Astrocyte (in vitro differentiated cells and primary cell): ENCODE measurements around the gene ABCG8. TPM values are rescaled to one million over a fixed set of nuclear protein-coding genes. Genes with fewer than 3 reads are reported as not detected.
A peak's percentile ranks its signal among the peaks of the same experiment; 100 is the strongest.

ENCODE experiments used
- DNase-seq: peaks from one replicate; pipeline ENCODE4 v3.0.0-alpha.2; 2010; ENCODE audit warnings: low read depth
- FAIRE-seq: peaks from 2 replicates; lab custom pipeline; 2011; peaks lifted over from hg19 to GRCh38; lab: Jason Lieb, UNC
- H2AFZ ChIP-seq: 2 replicates; pipeline ENCODE4 v1.6.0; 2012; ENCODE audit warnings: low read depth, low read length, inconsistent platforms
- H3K27ac ChIP-seq: 2 replicates; pipeline ENCODE4 v1.5.1; 2011; ENCODE audit warnings: low read depth, low read length, inconsistent platforms
- H3K27me3 ChIP-seq: 2 replicates; pipeline ENCODE4 v1.6.0; 2011; ENCODE audit warnings: low read length, inconsistent platforms; ENCODE audit not compliant: insufficient read depth
- H3K36me3 ChIP-seq: 2 replicates; pipeline ENCODE4 v1.5.1; 2011; ENCODE audit warnings: low read length, inconsistent platforms; ENCODE audit not compliant: insufficient read depth
- H3K4me1 ChIP-seq: 2 replicates; pipeline ENCODE4 v1.5.1; 2011; ENCODE audit warnings: low read length, inconsistent platforms; ENCODE audit not compliant: insufficient read depth
- H3K4me2 ChIP-seq: 2 replicates; pipeline ENCODE4 v1.6.0; 2012; ENCODE audit warnings: low read length, inconsistent platforms
- H3K4me3 ChIP-seq: 2 replicates; pipeline ENCODE4 v1.5.1; 2011; ENCODE audit warnings: low read depth, mild to moderate bottlenecking, low read length, inconsistent platforms; ENCODE audit not compliant: insufficient read depth
- H3K79me2 ChIP-seq: 2 replicates; pipeline ENCODE4 v1.6.0; 2012; ENCODE audit warnings: mild to moderate bottlenecking, low read length, inconsistent platforms; ENCODE audit not compliant: insufficient read depth
- H3K9ac ChIP-seq: 2 replicates; pipeline ENCODE4 v1.6.0; 2012; ENCODE audit warnings: mild to moderate bottlenecking, low read length, inconsistent platforms
- H3K9me3 ChIP-seq: 2 replicates; pipeline ENCODE4 v1.5.1; 2012; ENCODE audit warnings: low read depth, mild to moderate bottlenecking, low read length, inconsistent platforms; ENCODE audit not compliant: insufficient read depth
- H4K20me1 ChIP-seq: 2 replicates; pipeline ENCODE4 v1.6.0; 2012; ENCODE audit warnings: low read length, inconsistent platforms; ENCODE audit not compliant: insufficient read depth
- H3K27ac Mint-ChIP-seq: one replicate; pipeline ENCODE4 v1.8.0; 2021; ENCODE audit warnings: mild to moderate bottlenecking, mixed read lengths; ENCODE audit not compliant: unreplicated experiment
- H3K27me3 Mint-ChIP-seq: one replicate; pipeline ENCODE4 v1.8.0; 2021; ENCODE audit warnings: low read depth, mixed read lengths; ENCODE audit not compliant: unreplicated experiment
- H3K36me3 Mint-ChIP-seq: one replicate; pipeline ENCODE4 v1.8.0; 2021; ENCODE audit warnings: low read depth, mixed read lengths; ENCODE audit not compliant: unreplicated experiment
- H3K4me1 Mint-ChIP-seq: one replicate; pipeline ENCODE4 v1.8.0; 2021; ENCODE audit warnings: low read depth, mixed read lengths; ENCODE audit not compliant: unreplicated experiment
- H3K4me3 Mint-ChIP-seq: one replicate; pipeline ENCODE4 v1.8.0; 2021; ENCODE audit warnings: mild to moderate bottlenecking, moderate library complexity, mixed read lengths; ENCODE audit not compliant: unreplicated experiment
- H3K9me3 Mint-ChIP-seq: one replicate; pipeline ENCODE4 v1.8.0; 2021; ENCODE audit warnings: mild to moderate bottlenecking, mixed read lengths; ENCODE audit not compliant: unreplicated experiment
- CTCF ChIP-seq: IDR thresholded peaks from 2 replicates; pipeline ENCODE4 v1.5.1; 2011; ENCODE audit warnings: low read depth, mild to moderate bottlenecking, inconsistent platforms, low read length, moderate library complexity; ENCODE audit not compliant: insufficient read depth
- EZH2 ChIP-seq: IDR thresholded peaks from 2 replicates; pipeline ENCODE4 v1.6.1; 2012; ENCODE audit warnings: mild to moderate bottlenecking, low read length, inconsistent platforms; ENCODE audit not compliant: insufficient read depth
- total RNA-seq: library from RNA; stranded (reverse); gene quantifications from 2 replicates; pipeline ENCODE4 v1.2.1, GENCODE V29; 2021

ABCG8 gene
- total RNA-seq, 1 donor from 2014 or later: not detected

GRCh38 chr2:43887176-43887575, 48.4 kb downstream of the ABCG8 start:
- peaks cover 25% of the 10 kb centered on the region for H3K36me3 Mint-ChIP-seq

GRCh38 chr2:43889416-43889815, 50.6 kb downstream of the ABCG8 start:
- Histone ChIP-seq H3K79me2 (no peaks in the 10 kb centered on the region), H3K36me3 (peaks cover 57% of the 10 kb centered on the region), H3K27ac (no peak overlapping the region), H3K9ac (no peak overlapping the region), H3K4me3 (no peak overlapping the region), H3K27me3 (no peaks in the 10 kb centered on the region), H4K20me1 (no peaks in the 10 kb centered on the region), H2AFZ (no peak overlapping the region), H3K4me2 (no peak overlapping the region), H3K9me3 (no peaks in the 10 kb centered on the region), H3K4me1 (no peaks in the 10 kb centered on the region)
- H3K36me3 Mint-ChIP-seq: peaks cover 30% of the 10 kb centered on the region
- FAIRE-seq (no peak), DNase-seq (no peak)
- TF ChIP-seq CTCF (no peak), EZH2 (no peak)
- no peaks in the 10 kb centered on the region for H3K27me3 Mint-ChIP-seq
- peaks cover 8% of the 10 kb centered on the region for H3K4me1 Mint-ChIP-seq
- no peak overlapping the region for H3K27ac Mint-ChIP-seq
- no peaks in the 10 kb centered on the region for H3K9me3 Mint-ChIP-seq
- no peak overlapping the region for H3K4me3 Mint-ChIP-seq

More at GRCh38 chr2:43887176-43887575, 48.4 kb downstream of the ABCG8 start:
- no peak for DNase-seq
- peaks cover 8% of the 10 kb centered on the region for H3K4me1 Mint-ChIP-seq
- no peaks in the 10 kb centered on the region for H3K9me3 Mint-ChIP-seq
- H3K4me1 ChIP-seq: no peaks in the 10 kb centered on the region
- H3K9me3 ChIP-seq: no peaks in the 10 kb centered on the region
- H3K36me3 ChIP-seq: peaks cover 40% of the 10 kb centered on the region
- no peaks in the 10 kb centered on the region for H3K79me2 ChIP-seq
- no peaks in the 10 kb centered on the region for H4K20me1 ChIP-seq
- H3K27me3 ChIP-seq: no peaks in the 10 kb centered on the region
- no peak overlapping the region for H3K27ac ChIP-seq
- no peak overlapping the region for H3K4me3 ChIP-seq
- H2AFZ ChIP-seq: no peak overlapping the region
- TF ChIP-seq EZH2: no peak
- TF ChIP-seq CTCF: no peak
- no peak for FAIRE-seq
- H3K27ac Mint-ChIP-seq: peak overlapping the region; percentile 44
- H3K4me2 ChIP-seq: no peak overlapping the region
- H3K4me3 Mint-ChIP-seq: no peak overlapping the region
- no peak overlapping the region for H3K9ac ChIP-seq
- no peaks in the 10 kb centered on the region for H3K27me3 Mint-ChIP-seq

GRCh38 chr2:43890855-43891254, 52.1 kb downstream of the ABCG8 start:
- Histone ChIP-seq H3K9ac (no peak overlapping the region), H2AFZ (no peak overlapping the region), H4K20me1 (no peaks in the 10 kb centered on the region), H3K27ac (no peak overlapping the region), H3K4me2 (no peak overlapping the region), H3K36me3 (peaks cover 67% of the 10 kb centered on the region), H3K27me3 (no peaks in the 10 kb centered on the region), H3K4me1 (no peaks in the 10 kb centered on the region), H3K9me3 (no peaks in the 10 kb centered on the region), H3K79me2 (no peaks in the 10 kb centered on the region), H3K4me3 (no peak overlapping the region)
- Mint-ChIP-seq H3K4me3 (no peak overlapping the region), H3K9me3 (no peaks in the 10 kb centered on the region), H3K27ac (peak overlapping the region; percentile 73), H3K4me1 (peaks cover 8% of the 10 kb centered on the region), H3K27me3 (no peaks in the 10 kb centered on the region), H3K36me3 (peaks cover 30% of the 10 kb centered on the region)
- DNase-seq (peak; percentile 43), FAIRE-seq (no peak)
- TF ChIP-seq CTCF (no peak), EZH2 (no peak)
